Keratinocyte (primary cell): ENCODE data around the gene DENND1A. TPM values are rescaled to one million over a fixed set of nuclear protein-coding genes. Genes with fewer than 3 reads are reported as not detected.

Source experiments
- DNase-seq: peaks from one replicate; pipeline ENCODE4 v3.0.0-alpha.2; 2011; ENCODE audit warnings: low read depth, missing footprints, low spot score
- FAIRE-seq: peaks from 2 replicates; lab custom pipeline; 2011; peaks lifted over from hg19 to GRCh38; lab: Jason Lieb, UNC
- H2AFZ ChIP-seq: 2 replicates; pipeline ENCODE4 v1.6.0; 2012; ENCODE audit warnings: low read length, control low read depth, inconsistent platforms; ENCODE audit not compliant: control insufficient read depth
- H3K27ac ChIP-seq: 2 replicates; pipeline ENCODE4 v1.5.1; 2011; ENCODE audit warnings: low read length; ENCODE audit not compliant: control insufficient read depth, insufficient read depth
- H3K27me3 ChIP-seq: 3 replicates; pipeline ENCODE4 v1.6.0; 2011; ENCODE audit warnings: low read length; ENCODE audit not compliant: control insufficient read depth, insufficient read depth; ENCODE audit errors: extremely low read depth
- H3K36me3 ChIP-seq, 2 experiments: 2 replicates in 1 of 2; 3 replicates in 1 of 2; pipeline ENCODE4 v1.5.1; 2011; ENCODE audit warnings: low read length in 2 of 2, mild to moderate bottlenecking in 1 of 2; ENCODE audit not compliant: control insufficient read depth in 2 of 2, insufficient read depth in 2 of 2; ENCODE audit errors: extremely low read depth in 1 of 2
- H3K4me1 ChIP-seq: 3 replicates; pipeline ENCODE4 v1.5.1; 2011; ENCODE audit warnings: low read length; ENCODE audit not compliant: control insufficient read depth, insufficient read depth; ENCODE audit errors: extremely low read depth
- H3K4me2 ChIP-seq: 3 replicates; pipeline ENCODE4 v1.6.0; 2011; ENCODE audit warnings: low read depth, low read length; ENCODE audit not compliant: control insufficient read depth, insufficient read depth; ENCODE audit errors: extremely low read depth
- H3K4me3 ChIP-seq, 3 experiments: fragments of 200-600 bp in 1 of 3; sonication (generic) in 1 of 3; 2 replicates in 2 of 3; 3 replicates in 1 of 3; pipeline ENCODE4 v1.5.1; 2011 to 2016; ENCODE audit warnings: low read length in 3 of 3, mild to moderate bottlenecking in 3 of 3, control low read depth in 2 of 3, inconsistent platforms in 1 of 3, low read depth in 1 of 3, mixed read lengths in 1 of 3, mixed run types in 1 of 3, moderate library complexity in 1 of 3; ENCODE audit not compliant: control insufficient read depth in 2 of 3, insufficient read depth in 2 of 3; ENCODE audit errors: extremely low read depth in 1 of 3
- H3K79me2 ChIP-seq: 2 replicates; pipeline ENCODE4 v1.6.0; 2012; ENCODE audit warnings: low read length; ENCODE audit not compliant: control insufficient read depth, insufficient read depth
- H3K9ac ChIP-seq: 3 replicates; pipeline ENCODE4 v1.6.0; 2011; ENCODE audit warnings: low read length; ENCODE audit not compliant: control insufficient read depth, insufficient read depth; ENCODE audit errors: extremely low read depth
- H3K9me1 ChIP-seq: 3 replicates; pipeline ENCODE4 v1.6.0; 2011; ENCODE audit warnings: low read length; ENCODE audit not compliant: control insufficient read depth, insufficient read depth; ENCODE audit errors: extremely low read depth
- H3K9me3 ChIP-seq: 2 replicates; pipeline ENCODE4 v1.5.1; 2012; ENCODE audit warnings: low read depth, low read length; ENCODE audit not compliant: control insufficient read depth
- H4K20me1 ChIP-seq: 3 replicates; pipeline ENCODE4 v1.6.0; 2011; ENCODE audit warnings: low read length; ENCODE audit not compliant: control insufficient read depth, insufficient read depth; ENCODE audit errors: extremely low read depth
- EZH2 ChIP-seq: IDR thresholded peaks from one replicate; pipeline ENCODE4 v1.6.1; 2012; ENCODE audit warnings: inconsistent platforms, mild to moderate bottlenecking, low read length, moderate library complexity
- dilution Hi-C: fragments of 300-500 bp; cut with MboI; formaldehyde crosslinking; loops from one replicate; pipeline ENCODE4 v1.7.0; 2020; ENCODE audit warnings: low sequenced_read_pairs; ENCODE audit not compliant: extremely low pct_ligation_motif_present
- polyA plus RNA-seq, 5 experiments: library from polyadenylated mRNA; depleted of rRNA in 3 of 5; stranded (reverse) in 3 of 5; stranded (forward) in 1 of 5; unstranded in 1 of 5; fragments of >200 nt; gene quantifications; 1 replicate in 1 of 5; 2 replicates in 3 of 5; 3 replicates in 1 of 5; pipeline versions ENCODE4 v1.2.1 to v1.2.3, GENCODE V29; 2011 to 2012; ENCODE audit warnings: missing spikeins in 2 of 5, low read depth in 1 of 5, low replicate concordance in 1 of 5
- TF ChIP-seq, protein P1 (sequence below), 3 experiments: IDR thresholded peaks in 1 of 3; conservative IDR thresholded peaks in 1 of 3; optimal IDR thresholded peaks in 1 of 3; 2 replicates in 2 of 3; 3 replicates in 1 of 3; pipeline versions ENCODE3 to v1.5.1; 2011; ENCODE audit warnings: low read length in 3 of 3, mild to moderate bottlenecking in 3 of 3, moderate library complexity in 2 of 3, control low read depth in 1 of 3, inconsistent platforms in 1 of 3; ENCODE audit not compliant: insufficient read depth in 2 of 3; ENCODE audit errors: extremely low read depth in 1 of 3

DENND1A gene
- polyA plus RNA-seq, 1 donor (not counting 4 experiments of a cell fraction or from before 2014, with no cell fraction given), result 13.0 TPM

DNA sequence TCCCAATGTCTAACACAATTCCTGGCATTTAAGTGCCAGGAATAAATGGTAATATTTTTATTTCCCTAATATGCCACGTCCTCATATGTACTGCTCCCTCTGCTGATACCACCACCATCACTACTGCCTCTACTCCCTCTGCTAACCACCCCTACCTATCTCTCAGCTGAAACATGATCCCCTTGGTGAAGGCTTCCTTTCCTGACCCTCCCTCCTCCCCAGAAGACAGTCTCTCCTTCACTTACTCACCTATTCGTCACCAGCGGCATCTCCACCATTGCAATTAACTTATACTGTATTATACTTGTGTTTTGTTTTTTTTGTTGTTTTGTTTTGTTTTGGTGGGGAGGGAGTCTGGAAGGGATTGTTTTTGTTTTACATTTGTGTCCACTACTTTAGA lies 4.8 kb downstream of the DENND1A start:
- Histone ChIP-seq H3K9me3 (no peaks in the 10 kb centered on the region), H3K36me3 (no peaks in the 10 kb centered on the region), H3K27ac (no peak overlapping the region), H3K4me3 (no peak overlapping the region), H3K4me1 (peaks cover 18% of the 10 kb centered on the region), H3K27me3 (no peaks in the 10 kb centered on the region), H2AFZ (no peak overlapping the region), H3K4me2 (no peak overlapping the region), H3K9me1 (no peaks in the 10 kb centered on the region), H3K79me2 (peaks cover 17% of the 10 kb centered on the region), H3K9ac (no peak overlapping the region), H4K20me1 (peaks cover 4% of the 10 kb centered on the region)
- DNase-seq (no peak), FAIRE-seq (no peak)
- TF ChIP-seq, protein P1, sequence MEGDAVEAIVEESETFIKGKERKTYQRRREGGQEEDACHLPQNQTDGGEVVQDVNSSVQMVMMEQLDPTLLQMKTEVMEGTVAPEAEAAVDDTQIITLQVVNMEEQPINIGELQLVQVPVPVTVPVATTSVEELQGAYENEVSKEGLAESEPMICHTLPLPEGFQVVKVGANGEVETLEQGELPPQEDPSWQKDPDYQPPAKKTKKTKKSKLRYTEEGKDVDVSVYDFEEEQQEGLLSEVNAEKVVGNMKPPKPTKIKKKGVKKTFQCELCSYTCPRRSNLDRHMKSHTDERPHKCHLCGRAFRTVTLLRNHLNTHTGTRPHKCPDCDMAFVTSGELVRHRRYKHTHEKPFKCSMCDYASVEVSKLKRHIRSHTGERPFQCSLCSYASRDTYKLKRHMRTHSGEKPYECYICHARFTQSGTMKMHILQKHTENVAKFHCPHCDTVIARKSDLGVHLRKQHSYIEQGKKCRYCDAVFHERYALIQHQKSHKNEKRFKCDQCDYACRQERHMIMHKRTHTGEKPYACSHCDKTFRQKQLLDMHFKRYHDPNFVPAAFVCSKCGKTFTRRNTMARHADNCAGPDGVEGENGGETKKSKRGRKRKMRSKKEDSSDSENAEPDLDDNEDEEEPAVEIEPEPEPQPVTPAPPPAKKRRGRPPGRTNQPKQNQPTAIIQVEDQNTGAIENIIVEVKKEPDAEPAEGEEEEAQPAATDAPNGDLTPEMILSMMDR (optimal IDR thresholded peaks at IDR 0.05 in 1 of 3, IDR thresholded peaks at IDR 0.05 in 1 of 3, conservative IDR thresholded peaks at IDR 0.05 in 1 of 3; ENCODE audit: extremely low read depth in 1 of 3, insufficient read depth in 2 of 3, low read length in 3 of 3), result no peak
- no peak for TF ChIP-seq EZH2
- dilution Hi-C loops, result no loop called here

DNA sequence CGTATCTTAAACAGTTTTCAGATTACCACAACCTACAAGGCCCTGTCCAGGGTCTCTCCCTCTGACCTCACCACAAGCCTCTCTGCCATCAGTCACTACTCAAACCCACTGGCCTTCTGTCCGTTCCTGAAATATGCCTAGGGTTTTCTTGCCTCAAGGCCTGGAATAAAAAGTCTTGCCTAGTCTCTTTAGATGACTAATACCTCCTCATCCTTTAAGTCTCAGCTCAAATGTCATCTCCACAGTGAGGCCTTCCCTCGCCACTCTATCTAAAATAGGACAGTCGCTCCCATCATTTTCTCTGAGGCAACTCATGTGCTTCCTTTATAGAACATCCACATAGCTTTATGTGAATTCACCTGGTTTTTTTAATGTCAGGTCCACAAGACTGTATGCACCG lies 5.2 kb downstream of the DENND1A start:
- Histone ChIP-seq H3K27ac (no peak overlapping the region), H3K27me3 (no peaks in the 10 kb centered on the region), H3K4me1 (peaks cover 18% of the 10 kb centered on the region), H3K79me2 (peaks cover 17% of the 10 kb centered on the region), H3K36me3 (no peaks in the 10 kb centered on the region), H3K9me3 (no peaks in the 10 kb centered on the region), H3K9me1 (no peaks in the 10 kb centered on the region), H3K9ac (no peak overlapping the region), H3K4me3 (no peak overlapping the region), H2AFZ (no peak overlapping the region), H3K4me2 (no peak overlapping the region), H4K20me1 (peaks cover 4% of the 10 kb centered on the region)
- DNase-seq (no peak), FAIRE-seq (no peak)
- dilution Hi-C loops, result no loop called here
- TF ChIP-seq, protein P1 (optimal IDR thresholded peaks at IDR 0.05 in 1 of 3, IDR thresholded peaks at IDR 0.05 in 1 of 3, conservative IDR thresholded peaks at IDR 0.05 in 1 of 3; ENCODE audit: extremely low read depth in 1 of 3, insufficient read depth in 2 of 3, low read length in 3 of 3), result no peak
- no peak for TF ChIP-seq EZH2
